Measurements from ENCODE around the gene ADGRF5.

- no peak for TF ChIP-seq GATA2 (IDR thresholded peaks at IDR 0.05; ENCODE audit: low read depth, low read length)
- TF ChIP-seq GATA3 (IDR thresholded peaks at IDR 0.05; ENCODE audit: low read depth, low read length): no peak
Observed at GRCh38 chr6:46828939-46829338, 92.8 kb downstream of the ADGRF5 start.

Measured in SH-SY5Y (cell line).